H1 (cell line): Measurements from ENCODE around the gene ADGRF5. TPM values are rescaled to one million over a fixed set of nuclear protein-coding genes. Genes with fewer than 3 reads are reported as not detected.

Experiments used
- RNF2 ChIP-seq: fragments of 200-900, 300-1000 bp; sonication (generic); IDR thresholded peaks from 2 replicates; pipeline ENCODE4 v1.7.1; 2016; ENCODE audit warnings: borderline replicate concordance, low read depth, mild to moderate bottlenecking, antibody characterized with exemption, low read length; ENCODE audit not compliant: poor library complexity, severe bottlenecking; ENCODE audit errors: missing control alignments
- ZNF274 ChIP-seq: IDR thresholded peaks from 2 replicates; pipeline ENCODE4 v1.7.0; 2012; ENCODE audit warnings: low read length, borderline replicate concordance; ENCODE audit errors: extremely low read depth
- polyA plus RNA-seq, 7 experiments: library from polyadenylated mRNA; depleted of rRNA in 3 of 7; stranded (reverse) in 5 of 7; unstranded in 2 of 7; fragments of >200 nt in 5 of 7; fragments of 200-250 nt in 2 of 7; gene quantifications; 1 replicate in 5 of 7; 2 replicates in 1 of 7; 4 replicates in 1 of 7; pipeline versions ENCODE4 v1.2.1 to v1.2.3, GENCODE V29; 2011 to 2013; ENCODE audit warnings: missing spikeins in 2 of 7, mixed read lengths in 2 of 7
- total RNA-seq: library from RNA; stranded (reverse); fragmentation: NEBNext Ultra II Directional; extraction: Animal tissue kit (Norgen Biotek cat#: 25700); gene quantifications from 2 replicates; pipeline ENCODE4 v1.2.1, GENCODE V29; 2021

The ADGRF5 gene
- total and polyA plus RNA-seq, 2 of the 8 experiments (the other 6 are each of a cell fraction or from before 2014, with no cell fraction given), result 0.06 TPM; not detected in 1

DNA sequence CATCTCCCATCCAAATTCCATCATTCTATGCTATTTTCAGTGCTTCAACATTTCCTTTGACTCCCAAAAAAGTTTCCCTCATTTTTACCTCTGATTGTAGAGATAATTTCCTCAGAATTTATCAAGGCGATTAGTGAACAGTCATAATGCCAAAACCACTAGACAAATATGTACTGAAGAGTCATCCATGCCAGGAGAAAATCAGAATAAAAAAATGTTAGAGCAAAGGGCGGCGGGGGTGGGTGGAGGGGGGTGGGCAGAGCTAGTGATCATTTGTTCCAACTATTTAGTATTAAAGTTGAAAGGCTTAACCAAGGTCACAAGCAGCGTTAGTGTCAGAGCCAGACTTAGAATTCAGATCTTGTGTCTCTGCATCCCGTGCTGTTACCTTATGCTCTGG is 5.3 kb upstream of the ADGRF5 start (continued):
- TF ChIP-seq RNF2 (no peak), ZNF274 (no peak)
- TF ChIP-seq, all 59 proteins: peak for 0
